ENCODE results near the gene LMCD1.
"Not testable (repeated sequence)": the region's sequence is repeated elsewhere in the genome, so short reads cannot be mapped to it uniquely, and the experiment has no call there.

Gene LMCD1

DNA sequence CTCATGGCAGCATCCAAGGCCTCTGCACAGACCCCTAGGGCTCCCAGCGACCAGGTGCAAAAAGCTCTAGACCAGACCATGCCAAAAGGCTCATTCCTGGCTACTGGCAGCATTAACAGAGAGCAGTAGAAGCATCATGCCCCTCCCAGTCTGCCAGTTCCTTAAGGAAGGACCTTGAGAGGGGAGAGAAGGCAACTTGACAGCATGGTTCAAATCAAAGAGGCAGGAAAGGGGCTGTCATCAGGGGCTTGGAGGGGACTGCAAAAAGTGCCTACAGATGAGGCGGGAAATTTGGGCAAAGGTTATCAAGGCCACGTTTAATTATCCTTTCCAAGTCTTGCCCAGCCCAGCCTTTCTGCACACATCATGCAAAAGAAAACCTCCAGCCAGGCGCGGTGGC lies 78.3 kb downstream of the LMCD1 start:
- Mint-ChIP-seq H3K4me3 (no peak overlapping the region), H3K27me3 (no peaks in the 10 kb centered on the region), H3K4me1 (no peaks in the 10 kb centered on the region), H3K27ac (ENCODE audit: low read depth) (no peak overlapping the region), H3K9me3 (no peaks in the 10 kb centered on the region), H3K36me3 (ENCODE audit: insufficient read depth) (peaks cover 2% of the 10 kb centered on the region)
- no peak for ATAC-seq (replicated peaks; ENCODE audit: extremely low read depth, poor library complexity, severe bottlenecking)
- DNase-seq (ENCODE audit: low spot score in 2 of 2) = no peak

DNA sequence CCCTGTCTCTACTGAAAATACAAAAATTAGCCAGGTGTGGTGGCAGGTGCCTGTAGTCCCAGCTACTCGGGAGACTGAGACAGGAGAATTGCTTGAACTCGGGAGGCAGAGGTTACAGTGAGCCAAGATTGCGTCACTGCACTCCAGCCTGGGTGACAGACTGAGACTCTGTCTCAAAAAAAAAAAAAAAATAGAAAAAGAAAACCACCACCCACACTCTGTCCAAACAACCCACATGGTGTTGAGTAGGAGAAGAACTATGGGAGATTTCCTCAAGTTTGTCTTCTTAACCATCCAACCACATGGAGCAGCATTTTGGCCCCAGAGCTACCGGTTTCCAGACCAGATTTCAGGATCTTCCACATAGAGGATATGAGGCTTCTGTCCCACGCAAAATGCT lies 78.8 kb downstream of the LMCD1 start:
- H3K27me3 Mint-ChIP-seq, H3K4me3 Mint-ChIP-seq: not testable (repeated sequence)

DNA sequence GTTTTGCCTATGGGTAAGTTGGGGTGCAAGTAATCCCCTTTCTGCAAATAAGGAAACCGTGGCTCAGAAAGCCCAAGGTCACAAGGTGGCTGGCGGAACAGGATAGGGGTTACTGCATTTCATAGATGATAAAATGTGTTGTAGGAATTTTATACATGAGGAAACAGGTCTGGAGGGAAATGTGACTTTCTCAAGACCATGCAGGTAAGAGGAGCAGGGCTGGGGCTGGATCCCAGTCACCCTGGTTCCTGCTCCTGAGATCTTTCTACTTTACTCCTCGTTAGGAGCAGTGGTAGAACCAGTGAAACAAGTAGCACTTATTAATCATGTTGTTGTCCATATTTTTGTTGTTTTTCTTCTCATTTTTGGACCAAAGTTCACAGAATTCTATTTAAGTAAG lies 79.8 kb downstream of the LMCD1 start:
- Mint-ChIP-seq H3K9me3 (no peaks in the 10 kb centered on the region), H3K27me3 (peaks cover 5% of the 10 kb centered on the region), H3K4me1 (no peaks in the 10 kb centered on the region), H3K36me3 (ENCODE audit: insufficient read depth) (peaks cover 2% of the 10 kb centered on the region), H3K4me3 (no peak overlapping the region), H3K27ac (ENCODE audit: low read depth) (no peak overlapping the region)
- ATAC-seq (replicated peaks; ENCODE audit: extremely low read depth, poor library complexity, severe bottlenecking) (no peak), DNase-seq (ENCODE audit: low spot score in 2 of 2) (no peak)

More for the DNA sequence above, 78.8 kb downstream of the LMCD1 start:
- not testable (repeated sequence) for H3K9me3 Mint-ChIP-seq; DNase-seq (ENCODE audit: low spot score in 2 of 2); H3K4me1 Mint-ChIP-seq; ATAC-seq (replicated peaks; ENCODE audit: extremely low read depth, poor library complexity, severe bottlenecking); H3K36me3 Mint-ChIP-seq (ENCODE audit: insufficient read depth); H3K27ac Mint-ChIP-seq (ENCODE audit: low read depth)

DNA sequence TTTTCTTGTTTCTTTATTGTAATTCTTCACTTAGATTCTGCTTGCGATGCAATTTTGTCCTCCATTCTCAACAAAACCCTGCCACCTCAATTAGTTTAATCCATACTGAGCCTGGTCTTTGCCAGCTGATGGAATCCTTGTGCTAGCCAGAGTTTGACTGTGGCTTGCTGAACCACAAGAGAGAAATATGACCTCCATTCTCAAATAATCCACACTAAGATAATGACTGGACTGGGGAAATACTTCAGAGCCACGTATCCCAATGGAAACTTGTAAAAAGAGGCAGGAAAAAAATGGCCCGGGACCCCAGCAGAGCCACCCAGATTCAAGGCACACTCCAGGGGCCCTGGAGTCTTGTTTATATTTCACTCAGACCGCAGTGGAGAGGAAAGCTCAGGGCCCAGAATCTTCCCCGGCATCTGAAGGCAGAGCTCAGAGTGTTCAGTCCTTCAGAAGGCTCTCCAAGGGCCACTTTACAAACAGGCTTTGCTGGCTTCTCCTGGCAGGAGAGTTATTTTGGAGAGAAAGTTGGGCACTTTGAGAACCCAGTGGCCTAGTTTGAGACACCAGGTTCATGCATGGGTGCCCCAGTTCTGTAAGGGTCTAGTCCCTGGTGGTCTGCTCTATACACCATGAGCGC lies 80.3 kb downstream of the LMCD1 start:
- Mint-ChIP-seq H3K36me3 (ENCODE audit: insufficient read depth) (peaks cover 2% of the 10 kb centered on the region), H3K27me3 (peaks cover 10% of the 10 kb centered on the region), H3K9me3 (no peaks in the 10 kb centered on the region), H3K27ac (ENCODE audit: low read depth) (no peak overlapping the region), H3K4me1 (no peaks in the 10 kb centered on the region), H3K4me3 (no peak overlapping the region)
- DNase-seq (ENCODE audit: low spot score in 2 of 2) (no peak), ATAC-seq (replicated peaks; ENCODE audit: extremely low read depth, poor library complexity, severe bottlenecking) (no peak)

DNA sequence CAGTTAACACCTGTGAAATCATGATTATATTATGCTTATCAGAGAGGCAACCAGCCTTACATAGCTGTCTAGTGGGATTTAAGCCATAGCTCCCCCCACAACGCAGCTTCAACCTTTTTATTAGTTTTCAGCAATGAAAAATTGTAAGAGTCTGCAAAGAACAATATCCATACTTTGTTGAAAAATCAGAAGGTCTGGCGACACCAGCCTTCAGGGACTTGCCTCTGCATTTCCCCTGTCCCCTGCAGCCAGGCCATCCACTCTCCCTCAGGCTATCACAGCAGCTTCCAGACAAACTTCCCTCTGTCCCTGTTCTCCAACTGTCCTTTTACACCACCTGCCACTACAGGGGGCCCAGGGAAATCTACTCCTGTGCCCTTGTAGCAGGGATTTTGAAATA lies 83.0 kb downstream of the LMCD1 start:
- Mint-ChIP-seq H3K4me1 (no peaks in the 10 kb centered on the region), H3K36me3 (ENCODE audit: insufficient read depth) (peaks cover 2% of the 10 kb centered on the region), H3K27ac (ENCODE audit: low read depth) (no peak overlapping the region), H3K9me3 (no peaks in the 10 kb centered on the region), H3K27me3 (peaks cover 10% of the 10 kb centered on the region), H3K4me3 (no peak overlapping the region)
- ATAC-seq (replicated peaks; ENCODE audit: extremely low read depth, poor library complexity, severe bottlenecking) = no peak
- DNase-seq (ENCODE audit: low spot score in 2 of 2) = no peak

DNA sequence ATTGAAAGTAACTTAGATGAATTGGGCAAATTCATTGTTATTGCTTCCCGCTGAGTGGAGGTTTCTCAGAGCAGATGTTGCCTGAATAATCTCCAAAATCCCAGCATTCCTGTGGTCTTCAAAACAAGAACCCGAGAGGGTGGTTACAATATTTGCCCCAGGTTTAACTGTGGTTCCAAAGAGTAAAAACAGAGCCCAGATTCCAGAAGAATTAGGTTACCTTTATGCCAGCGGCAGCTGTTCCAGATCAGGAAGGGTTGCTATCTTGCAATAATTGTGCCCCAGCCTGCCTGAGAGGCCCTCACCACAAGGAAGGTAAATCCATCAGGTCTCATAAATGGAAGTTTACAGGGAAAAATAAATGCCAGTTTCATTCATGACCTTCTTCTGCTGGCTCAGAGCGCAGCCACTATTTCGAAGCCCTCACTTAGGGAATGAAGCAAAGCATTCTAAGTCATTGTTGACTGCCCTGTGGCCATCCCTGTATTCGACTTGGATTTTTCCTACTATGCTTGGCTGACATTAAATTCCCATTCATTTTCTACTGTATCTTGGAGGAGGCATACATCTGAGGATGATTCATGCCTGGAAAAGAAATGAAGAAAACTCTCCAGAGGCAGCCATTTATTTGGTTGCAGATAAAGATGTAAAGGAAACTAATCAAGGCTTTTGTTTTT lies 88.4 kb downstream of the LMCD1 start:
- H3K4me3 Mint-ChIP-seq = no peak overlapping the region
- H3K36me3 Mint-ChIP-seq (ENCODE audit: insufficient read depth) = no peaks in the 10 kb centered on the region
- ATAC-seq (replicated peaks; ENCODE audit: extremely low read depth, poor library complexity, severe bottlenecking) (no peak), DNase-seq (ENCODE audit: low spot score in 2 of 2) (no peak)
- no peaks in the 10 kb centered on the region for H3K9me3 Mint-ChIP-seq
- H3K4me1 Mint-ChIP-seq = no peaks in the 10 kb centered on the region
- H3K27me3 Mint-ChIP-seq = peaks cover 10% of the 10 kb centered on the region
- no peak overlapping the region for H3K27ac Mint-ChIP-seq (ENCODE audit: low read depth)

DNA sequence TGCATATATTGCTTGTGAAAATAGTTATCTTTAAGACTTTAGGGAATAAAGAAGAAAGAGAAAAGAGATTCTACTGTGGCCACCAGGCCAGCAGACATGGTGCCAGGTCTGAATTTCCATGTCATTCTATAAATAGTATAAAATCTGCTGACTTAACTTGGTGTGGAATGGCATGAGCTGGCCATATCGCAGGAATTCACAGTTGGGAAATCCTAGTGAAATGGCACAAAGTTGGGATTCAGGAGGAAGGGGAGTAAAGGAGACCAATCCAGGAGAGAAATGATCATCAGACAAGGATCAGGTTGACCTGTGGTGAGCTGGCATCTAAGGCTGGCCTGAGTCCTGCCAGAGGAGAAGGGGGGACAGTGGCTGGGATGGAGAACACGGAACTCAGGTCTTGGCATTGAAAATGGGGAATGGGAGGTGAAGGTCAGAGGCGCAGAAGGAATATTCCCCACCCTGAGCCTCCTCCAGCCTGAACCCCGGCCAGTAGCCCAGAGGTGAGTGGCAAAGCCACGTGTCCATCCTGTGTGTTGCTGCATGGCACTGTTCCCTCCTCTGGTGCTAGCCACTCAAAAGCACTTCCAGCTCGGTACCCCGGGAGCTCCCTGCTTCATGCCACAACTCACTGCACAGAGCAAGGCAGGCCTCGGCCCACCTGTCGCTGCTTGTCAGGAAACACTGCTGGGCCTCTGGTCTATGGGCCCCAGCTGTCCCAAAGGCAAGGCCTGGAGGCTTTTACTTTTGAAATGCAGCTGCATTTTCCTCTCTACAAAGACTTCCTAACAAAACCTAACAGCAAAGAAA lies 91.6 kb downstream of the LMCD1 start:
- Mint-ChIP-seq H3K36me3 (ENCODE audit: insufficient read depth) (no peaks in the 10 kb centered on the region), H3K9me3 (no peaks in the 10 kb centered on the region), H3K4me3 (no peak overlapping the region), H3K27me3 (peaks cover 11% of the 10 kb centered on the region), H3K4me1 (no peaks in the 10 kb centered on the region), H3K27ac (ENCODE audit: low read depth) (no peak overlapping the region)
- ATAC-seq (replicated peaks; ENCODE audit: extremely low read depth, poor library complexity, severe bottlenecking) = no peak
- no peak for DNase-seq (ENCODE audit: low spot score in 2 of 2)

DNA sequence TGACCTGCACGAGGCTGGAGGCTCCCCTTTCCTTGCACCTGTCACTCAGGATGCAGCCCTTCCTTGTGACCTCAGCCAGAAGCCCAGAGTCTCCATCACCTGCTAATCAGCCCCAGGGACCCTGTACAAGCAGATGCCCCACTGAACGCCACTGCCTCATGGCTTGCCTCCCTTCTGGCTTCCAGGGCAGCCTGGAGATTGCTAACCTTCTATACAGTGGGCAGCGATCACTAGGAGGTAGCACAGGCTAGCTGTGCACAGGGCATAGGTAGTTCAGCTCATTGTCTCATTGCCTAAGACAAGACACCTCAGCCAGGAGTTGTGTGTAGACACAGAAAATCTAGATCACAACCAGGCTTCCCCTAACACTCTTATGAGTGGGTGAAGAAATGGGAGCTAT lies 93.6 kb downstream of the LMCD1 start:
- ATAC-seq (replicated peaks; ENCODE audit: extremely low read depth, poor library complexity, severe bottlenecking) (no peak), DNase-seq (ENCODE audit: low spot score in 2 of 2) (no peak)
- Mint-ChIP-seq H3K9me3 (no peaks in the 10 kb centered on the region), H3K4me1 (no peaks in the 10 kb centered on the region), H3K4me3 (no peak overlapping the region), H3K27me3 (peaks cover 11% of the 10 kb centered on the region), H3K36me3 (ENCODE audit: insufficient read depth) (no peaks in the 10 kb centered on the region), H3K27ac (ENCODE audit: low read depth) (no peak overlapping the region)

DNA sequence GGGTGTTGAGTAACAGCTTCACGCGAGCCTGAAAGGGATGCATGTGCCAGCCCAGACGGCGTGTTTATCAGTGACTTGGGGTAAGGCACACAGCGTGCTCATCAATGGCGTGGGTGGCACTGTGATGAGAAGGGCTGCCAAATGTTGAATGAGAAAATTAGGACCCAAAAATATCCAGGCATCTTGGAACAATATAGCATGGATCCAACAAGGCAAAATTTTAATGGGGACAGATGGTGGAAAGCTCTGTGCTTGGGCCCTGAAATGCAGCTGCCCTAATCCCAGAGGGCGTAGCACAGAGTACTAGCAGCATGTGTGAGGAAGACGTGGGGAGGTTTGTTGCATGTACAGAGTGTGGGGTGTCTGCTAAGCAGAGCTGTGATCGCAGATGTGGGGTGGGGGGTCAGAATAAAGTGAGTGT lies 94.1 kb downstream of the LMCD1 start:
- Mint-ChIP-seq H3K27me3 (peaks cover 11% of the 10 kb centered on the region), H3K9me3 (no peaks in the 10 kb centered on the region), H3K4me1 (no peaks in the 10 kb centered on the region), H3K4me3 (no peak overlapping the region), H3K27ac (ENCODE audit: low read depth) (no peak overlapping the region), H3K36me3 (ENCODE audit: insufficient read depth) (no peaks in the 10 kb centered on the region)
- ATAC-seq (replicated peaks; ENCODE audit: extremely low read depth, poor library complexity, severe bottlenecking) (no peak), DNase-seq (ENCODE audit: low spot score in 2 of 2) (no peak)

DNA sequence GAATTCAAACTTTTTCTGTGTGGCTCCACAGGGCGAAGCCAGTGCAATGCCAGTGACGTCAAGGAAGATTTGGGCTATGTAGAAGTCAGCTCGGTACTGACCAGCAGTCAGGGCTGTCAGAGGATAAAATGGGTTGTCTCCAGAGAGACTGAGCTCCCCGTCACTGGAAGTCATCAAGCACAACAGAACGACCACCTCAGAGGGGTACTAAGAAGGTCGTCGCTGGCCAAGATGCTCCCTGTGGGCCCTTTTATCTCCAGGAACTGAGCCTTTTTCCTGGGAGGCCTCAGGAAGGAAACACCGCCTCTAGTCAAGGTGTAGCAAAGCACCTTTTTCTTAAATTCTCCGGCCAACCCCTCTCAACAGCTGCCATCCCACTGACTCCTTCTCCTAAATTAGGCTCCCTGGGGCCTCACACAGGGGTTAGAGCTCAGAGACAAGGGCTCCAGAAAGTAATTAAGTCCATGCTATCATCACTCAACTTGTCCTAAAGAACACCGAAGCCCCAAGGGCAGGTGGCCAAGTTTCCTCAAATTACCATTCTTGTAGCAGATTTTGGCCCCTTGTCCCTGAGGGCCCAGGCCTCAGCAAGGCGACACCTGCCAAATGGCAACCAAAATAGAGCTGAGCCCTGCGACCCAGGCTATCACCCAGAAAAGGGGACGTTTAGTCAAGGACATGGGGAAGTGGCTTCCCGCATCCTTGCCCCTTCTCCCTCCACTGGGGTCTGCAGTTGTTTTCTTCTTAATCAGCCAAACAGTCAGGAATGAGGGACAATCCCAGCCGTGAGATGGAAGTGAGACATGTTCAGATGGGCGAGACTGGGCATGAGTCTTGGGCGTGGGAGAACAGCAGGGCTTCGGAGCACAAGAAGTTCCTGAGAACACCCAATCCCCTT lies 94.9 kb downstream of the LMCD1 start:
- Mint-ChIP-seq H3K27me3 (peaks cover 11% of the 10 kb centered on the region), H3K27ac (ENCODE audit: low read depth) (no peak overlapping the region), H3K9me3 (no peaks in the 10 kb centered on the region), H3K4me3 (no peak overlapping the region), H3K36me3 (ENCODE audit: insufficient read depth) (no peaks in the 10 kb centered on the region), H3K4me1 (no peaks in the 10 kb centered on the region)
- ATAC-seq (replicated peaks; ENCODE audit: extremely low read depth, poor library complexity, severe bottlenecking) = no peak
- DNase-seq (ENCODE audit: low spot score in 2 of 2) = no peak

DNA sequence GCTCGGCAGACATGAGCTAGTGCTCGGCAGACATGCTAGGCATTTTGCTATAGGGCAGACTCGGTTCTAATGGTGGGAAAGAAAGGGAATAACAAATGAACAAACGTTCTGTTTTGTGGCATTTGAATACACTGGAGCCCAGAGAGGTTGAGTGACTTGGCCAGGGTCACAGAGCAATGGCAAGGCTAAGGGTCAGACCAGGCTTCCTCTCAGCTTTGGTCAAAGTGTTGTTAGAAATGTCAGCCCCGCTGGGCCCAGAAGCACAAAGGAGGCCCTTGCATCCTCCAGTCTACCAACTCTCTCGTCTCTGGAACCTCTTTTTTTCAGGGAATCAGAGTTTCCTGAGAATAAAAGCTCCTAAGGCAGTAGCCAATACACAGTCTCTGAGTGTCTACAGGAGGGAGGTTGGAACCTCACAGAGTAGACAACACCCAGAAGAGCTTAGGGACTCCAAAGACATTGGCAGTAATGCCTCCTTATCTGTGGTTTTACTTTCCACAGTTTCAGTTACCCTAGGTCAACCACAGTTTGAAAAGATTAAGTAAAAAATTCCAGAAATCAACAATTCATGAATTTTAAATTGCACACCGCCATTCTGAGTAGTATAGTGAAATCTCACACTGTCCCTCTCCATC lies 95.7 kb downstream of the LMCD1 start:
- Mint-ChIP-seq H3K27me3 (peaks cover 11% of the 10 kb centered on the region), H3K4me3 (no peak overlapping the region), H3K9me3 (no peaks in the 10 kb centered on the region), H3K27ac (ENCODE audit: low read depth) (no peak overlapping the region), H3K36me3 (ENCODE audit: insufficient read depth) (no peaks in the 10 kb centered on the region), H3K4me1 (no peaks in the 10 kb centered on the region)
- no peak for DNase-seq (ENCODE audit: low spot score in 2 of 2)
- no peak for ATAC-seq (replicated peaks; ENCODE audit: extremely low read depth, poor library complexity, severe bottlenecking)

DNA sequence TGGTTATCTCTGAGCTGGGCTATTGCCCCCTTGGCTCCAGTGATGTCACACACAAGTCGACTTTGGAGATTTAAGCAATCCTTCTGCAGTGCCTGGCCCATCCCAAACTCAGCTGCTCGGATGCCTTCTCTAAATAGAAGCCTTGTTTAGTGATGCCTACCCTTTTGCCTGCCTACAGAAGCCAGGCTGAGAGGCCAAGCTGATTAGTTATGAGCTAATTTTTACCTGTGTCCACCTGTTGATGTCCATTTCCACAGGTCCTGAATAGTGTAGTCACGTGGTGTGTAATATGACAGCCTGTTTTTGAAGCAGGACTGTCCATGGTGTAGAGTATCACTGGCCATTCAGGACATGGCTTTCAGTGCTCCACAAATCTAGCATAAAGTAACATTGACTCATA lies 97.5 kb downstream of the LMCD1 start:
- no peak overlapping the region for H3K4me3 Mint-ChIP-seq
- no peak for ATAC-seq (replicated peaks; ENCODE audit: extremely low read depth, poor library complexity, severe bottlenecking)
- peaks cover 11% of the 10 kb centered on the region for H3K27me3 Mint-ChIP-seq
- H3K4me1 Mint-ChIP-seq = no peaks in the 10 kb centered on the region
- H3K9me3 Mint-ChIP-seq = no peaks in the 10 kb centered on the region
- no peak for DNase-seq (ENCODE audit: low spot score in 2 of 2)
- no peaks in the 10 kb centered on the region for H3K36me3 Mint-ChIP-seq (ENCODE audit: insufficient read depth)
- no peak overlapping the region for H3K27ac Mint-ChIP-seq (ENCODE audit: low read depth)

Data from central memory CD8-positive, alpha-beta T cell (primary cell).